HG02973 (cell line): ENCODE measurements around the gene TEKT3.

Experiments
- ATAC-seq: cut with Tn5 transposase; IDR thresholded peaks from one replicate; pipeline ENCODE4 v1.9.1; 2021; ENCODE audit warnings: moderate library complexity; ENCODE audit not compliant: unreplicated experiment

Gene TEKT3

DNA sequence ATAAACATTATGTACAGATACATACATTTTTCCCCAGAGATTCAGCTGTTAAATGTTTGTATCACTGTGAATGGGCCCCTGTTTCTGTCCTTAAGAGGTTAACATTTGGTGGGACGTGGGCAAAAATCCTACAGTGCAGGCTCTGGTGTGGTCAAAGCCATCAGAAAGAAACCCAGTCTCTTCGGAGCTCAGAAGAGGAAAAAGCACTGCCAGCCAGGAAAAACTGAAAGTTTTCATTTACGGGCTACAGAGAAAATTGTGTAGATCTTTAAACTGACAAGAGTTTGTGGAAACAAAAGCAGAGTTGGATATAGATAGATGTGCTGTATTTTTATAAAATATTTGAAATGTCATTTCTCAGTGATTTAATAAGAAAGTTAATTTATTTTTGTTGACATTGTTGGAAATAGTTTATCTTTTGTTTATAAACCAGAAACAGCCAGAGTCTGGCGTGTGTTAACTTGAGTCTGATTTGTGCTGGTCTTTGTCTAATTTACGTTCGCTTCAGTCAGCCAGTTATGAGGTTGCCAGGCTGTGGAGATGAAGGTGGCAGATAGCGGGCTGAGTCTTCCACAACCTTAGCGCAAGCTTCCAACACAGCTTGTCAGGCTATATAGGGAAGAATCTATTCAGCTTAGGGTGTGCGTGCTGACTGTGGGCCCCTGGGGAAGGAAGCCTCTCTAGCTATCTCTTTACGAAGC lies 9.5 kb upstream of the TEKT3 start:
- no peak for ATAC-seq

- no peak for ATAC-seq
Measured at GRCh38 chr17:15349119-15349518, 7.7 kb upstream of the TEKT3 start.

DNA sequence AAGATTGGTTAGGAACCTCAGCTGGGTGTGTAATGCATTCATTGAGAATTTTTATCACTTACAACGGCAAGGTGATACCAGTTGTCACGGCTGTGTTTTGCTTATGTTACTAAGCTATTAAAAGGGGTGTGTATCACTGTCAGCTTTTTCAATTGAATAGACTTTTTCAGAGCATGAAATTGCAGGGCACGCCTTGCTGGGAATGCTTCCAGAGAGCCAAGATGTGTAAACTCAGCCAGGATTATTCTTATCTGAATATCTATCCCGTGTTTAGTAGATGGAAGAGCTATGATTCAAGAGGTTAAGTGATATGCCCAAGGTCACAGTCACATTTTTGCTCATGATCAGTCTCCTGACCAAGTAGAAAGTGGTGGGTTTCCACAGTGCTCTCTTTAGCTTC lies 6.6 kb upstream of the TEKT3 start:
- no peak for ATAC-seq

GRCh38 chr17:15346066-15346595 lies 4.7 kb upstream of the TEKT3 start:
- ATAC-seq, result no peak

- ATAC-seq, result no peak
Measured at GRCh38 chr17:15343749-15344148, 2.4 kb upstream of the TEKT3 start.

- ATAC-seq, result no peak
Measured at GRCh38 chr17:15342460-15342859, 1.1 kb upstream of the TEKT3 start.

- ATAC-seq, result no peak
Measured at GRCh38 chr17:15341966-15342365, 569 bp upstream of the TEKT3 start.

GRCh38 chr17:15340966-15341365 lies 431 bp downstream of the TEKT3 start:
- no peak for ATAC-seq

GRCh38 chr17:15335446-15335845 lies 6.0 kb downstream of the TEKT3 start:
- ATAC-seq, result no peak

GRCh38 chr17:15334266-15334665 lies 7.1 kb downstream of the TEKT3 start:
- no peak for ATAC-seq

DNA sequence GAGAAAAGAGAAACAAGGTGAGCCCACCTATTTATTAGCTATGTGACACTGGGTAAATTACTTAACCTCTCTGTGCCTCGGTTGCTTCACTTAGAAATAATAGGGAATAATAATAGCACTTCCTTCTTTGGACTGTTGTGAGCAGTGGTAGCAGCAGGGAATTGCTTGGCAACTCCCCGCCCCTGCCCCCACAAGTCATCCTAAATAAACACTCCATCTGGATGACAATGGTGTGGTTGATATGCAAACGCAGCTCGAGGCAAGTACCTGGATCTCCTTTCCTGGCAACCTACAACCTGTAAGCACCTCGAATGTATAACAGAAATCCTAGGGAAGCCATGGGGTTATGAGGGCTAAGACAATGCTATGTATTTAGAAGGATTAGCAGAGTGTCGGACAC lies 9.1 kb downstream of the TEKT3 start:
- ATAC-seq, result no peak

GRCh38 chr17:15323131-15323530 lies 18.3 kb downstream of the TEKT3 start:
- no peak for ATAC-seq

DNA sequence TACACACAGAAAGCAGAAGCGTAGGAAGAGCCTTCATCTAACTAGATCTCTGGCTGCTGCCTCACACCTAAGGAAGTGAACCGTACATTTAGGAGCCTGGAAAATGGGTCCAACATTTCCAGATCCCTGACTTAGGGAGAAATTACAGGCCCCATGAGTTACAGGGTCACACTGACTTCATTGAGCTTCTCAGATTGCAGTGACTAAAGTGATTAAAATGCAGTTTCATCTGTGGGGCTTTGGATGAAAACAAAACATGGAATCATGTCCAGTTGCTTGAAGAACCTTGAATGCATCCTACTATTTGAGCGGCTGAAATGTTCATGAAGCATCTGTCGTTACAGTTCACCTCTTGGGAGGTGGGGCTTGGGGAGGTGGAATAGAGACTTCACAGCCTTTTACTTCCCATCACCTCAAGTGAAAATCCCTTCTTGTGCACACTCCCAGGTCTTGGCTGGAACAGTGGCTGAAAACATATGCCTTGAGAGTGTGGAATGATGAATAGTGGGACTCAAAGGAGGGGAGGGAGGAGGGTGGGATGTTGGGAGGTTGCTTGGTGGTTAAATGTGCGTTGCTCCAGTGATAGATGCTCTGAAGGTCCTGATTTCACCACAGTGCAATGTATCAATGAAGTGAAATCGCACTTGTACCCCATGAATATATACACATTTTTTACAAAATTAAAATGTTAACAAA lies 19.7 kb downstream of the TEKT3 start:
- ATAC-seq, result no peak

DNA sequence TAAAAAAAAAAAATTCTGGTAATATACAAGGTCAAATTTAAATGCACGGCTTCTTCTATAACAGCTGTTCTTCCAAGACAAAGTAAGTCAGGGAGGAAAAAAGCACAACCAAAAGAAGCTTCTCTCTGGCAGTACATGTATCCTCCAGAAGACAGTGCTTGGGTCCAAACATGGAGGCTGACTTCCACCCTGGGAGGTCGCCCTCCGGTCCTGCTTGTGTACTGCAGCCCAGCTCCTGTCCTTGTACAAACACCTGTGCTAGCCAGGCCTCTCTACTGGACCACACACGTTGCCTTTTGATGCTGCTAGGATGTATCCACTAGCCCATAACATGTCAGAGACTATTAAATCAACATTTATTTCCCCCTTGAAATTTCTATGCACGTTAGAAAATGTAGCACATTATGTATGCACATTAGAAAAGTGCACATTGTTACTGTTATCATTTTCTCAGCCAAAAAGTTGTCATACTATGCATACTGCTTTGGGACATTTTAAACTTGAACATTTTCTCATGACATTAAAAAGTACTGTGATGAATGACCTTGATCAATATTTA lies 21.9 kb downstream of the TEKT3 start:
- ATAC-seq, result no peak

- ATAC-seq, result no peak
Measured at GRCh38 chr17:15311996-15312395, 29.4 kb downstream of the TEKT3 start.

DNA sequence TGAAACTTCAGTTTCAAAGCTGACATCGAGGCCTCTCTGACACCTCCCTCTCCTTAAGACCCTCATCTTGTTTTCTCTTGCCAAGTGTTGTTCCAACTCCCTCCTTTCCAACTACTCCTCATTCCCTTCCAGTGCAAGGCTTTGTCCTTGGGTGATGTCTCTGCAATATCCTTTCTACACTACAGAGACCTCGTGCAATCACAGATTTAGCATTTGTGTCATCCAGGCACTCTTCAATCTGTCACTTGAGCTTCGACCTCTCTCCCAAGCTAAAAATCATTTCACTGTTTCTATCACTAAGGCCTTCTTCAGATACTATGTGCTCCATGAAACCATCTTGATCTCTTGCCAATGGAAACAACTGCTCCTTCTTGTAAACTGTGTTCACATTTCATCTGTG lies 31.6 kb downstream of the TEKT3 start:
- ATAC-seq, result no peak

DNA sequence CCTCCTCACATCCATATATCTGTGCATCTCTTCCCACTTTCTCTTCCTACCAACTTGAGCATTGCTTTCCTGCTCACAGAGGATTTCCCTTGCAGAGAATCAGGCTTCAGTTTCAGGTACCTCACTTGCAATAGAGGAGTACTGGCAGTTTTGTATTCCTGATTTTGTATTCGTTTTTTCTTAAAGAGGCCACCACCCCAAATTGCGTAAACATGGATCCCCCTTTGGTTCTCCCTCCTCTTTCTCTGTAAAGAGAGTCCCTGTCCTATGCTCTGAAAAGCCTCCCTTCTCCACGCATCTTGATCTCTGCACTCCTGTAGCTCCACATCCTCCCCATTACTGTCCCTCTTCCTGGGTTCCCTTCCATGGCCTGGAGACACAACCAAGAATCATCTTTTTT lies 32.2 kb downstream of the TEKT3 start:
- no peak for ATAC-seq

GRCh38 chr17:15308758-15309157 lies 32.6 kb downstream of the TEKT3 start:
- ATAC-seq, result no peak

DNA sequence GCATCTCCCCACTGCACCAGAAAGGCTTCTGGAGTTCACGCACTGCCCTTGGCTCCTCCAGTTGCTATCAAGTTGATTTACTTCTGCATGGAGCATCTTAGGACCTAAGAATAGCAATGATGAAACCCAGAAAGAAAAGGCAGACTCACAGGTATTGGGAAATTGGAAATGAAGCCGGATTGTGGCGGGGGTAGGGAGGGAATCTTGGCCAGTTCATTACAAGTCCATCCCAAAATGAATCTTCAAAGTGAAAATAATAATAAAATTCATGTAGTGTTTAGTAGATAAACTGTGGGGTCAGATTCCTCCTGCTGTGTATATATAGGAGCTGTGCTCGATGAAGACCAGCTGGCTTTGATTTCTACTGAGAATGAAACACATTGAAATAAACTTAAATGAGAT lies 33.7 kb downstream of the TEKT3 start:
- ATAC-seq, result no peak

DNA sequence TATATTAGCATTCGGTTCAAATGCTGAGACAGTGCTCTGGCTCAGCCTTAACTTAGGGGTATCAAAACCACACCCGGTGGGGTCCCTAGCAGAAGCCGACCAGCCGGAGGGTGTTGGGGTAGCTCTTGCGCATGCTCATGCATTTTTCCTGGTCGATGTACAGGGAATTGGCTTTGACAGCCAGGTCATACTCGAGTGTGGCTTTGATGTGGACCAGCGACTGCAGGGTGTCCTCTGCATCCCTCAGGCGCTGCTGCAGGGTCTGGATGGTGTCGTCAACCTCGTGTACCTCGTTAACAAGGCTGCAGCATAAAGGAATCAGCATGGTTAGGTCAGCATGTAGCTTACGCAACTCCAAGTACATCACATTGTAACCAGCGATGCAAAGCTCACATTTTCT lies 37.5 kb downstream of the TEKT3 start:
- no peak for ATAC-seq

DNA sequence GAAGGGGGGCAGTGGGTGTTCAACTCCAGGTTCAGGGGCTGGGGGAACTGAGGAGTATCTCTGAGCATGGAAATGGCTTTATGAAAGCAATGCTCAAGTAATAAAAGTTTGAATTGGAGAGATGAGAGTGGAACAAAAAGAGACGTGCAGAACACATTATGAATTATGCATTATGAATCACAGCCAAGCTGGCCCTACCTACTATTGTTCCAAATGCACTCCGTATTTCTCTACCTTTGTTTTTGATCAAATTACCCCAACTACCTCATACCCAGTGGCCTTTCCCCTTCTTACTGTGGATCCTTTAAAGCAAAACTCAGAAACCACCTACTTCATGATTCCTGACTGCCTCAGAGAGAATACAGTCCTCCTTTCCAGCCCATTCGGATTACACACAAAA lies 38.1 kb downstream of the TEKT3 start:
- ATAC-seq, result no peak

- no peak for ATAC-seq
Measured at GRCh38 chr17:15301845-15302244, 39.6 kb downstream of the TEKT3 start.
